ENCODE results near the gene OR4D5. TPM values are rescaled to one million over a fixed set of nuclear protein-coding genes. Genes with fewer than 3 reads are reported as not detected.

OR4D5 gene
- total RNA-seq, 5 donors from 2014 or later (not counting 1 experiment from before 2014, with no cell fraction given): not detected

DNA sequence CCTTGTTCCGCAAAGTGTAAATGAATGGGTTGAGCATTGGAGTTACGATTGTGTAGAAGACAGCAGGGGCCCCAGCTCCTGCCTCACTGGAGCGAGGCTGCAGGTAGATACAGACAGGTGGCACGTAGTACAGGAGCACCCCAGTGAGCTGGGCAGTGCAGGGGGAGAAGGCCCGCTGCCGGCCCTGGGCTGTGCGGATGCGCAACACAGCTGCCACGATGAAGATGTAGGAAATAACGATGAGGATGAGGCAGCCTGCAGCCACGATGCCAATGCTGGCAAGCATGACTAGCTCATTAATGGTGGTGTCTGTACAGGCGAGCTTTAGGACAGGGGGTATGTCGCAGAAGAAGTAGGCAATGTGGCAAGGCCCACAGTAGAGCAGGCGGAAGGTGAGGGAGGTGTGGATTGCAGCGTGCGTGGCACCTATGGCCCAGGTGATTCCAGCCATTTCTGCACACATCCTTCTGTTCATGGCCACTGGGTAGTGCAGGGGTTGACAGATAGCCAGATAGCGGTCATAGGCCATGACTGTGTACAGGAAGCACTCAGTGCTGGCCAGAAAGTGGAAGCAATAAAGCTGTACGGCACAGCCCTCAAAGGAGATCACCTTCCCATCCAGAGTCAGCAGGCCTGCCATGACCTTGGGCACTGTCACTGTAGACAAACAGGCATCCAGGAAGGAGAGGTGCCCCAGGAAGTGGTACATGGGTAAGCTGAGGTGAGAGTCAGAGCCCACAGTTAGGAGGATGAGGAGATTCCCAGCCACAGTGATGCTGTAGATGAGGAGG is 37.5 kb downstream of the OR4D5 start:
- POLR2A ChIA-PET: no interaction called here
- peaks cover 0 to 2% of the 10 kb centered on the region in 2 donors for H3K27me3 Mint-ChIP-seq
- Histone ChIP-seq H3K9me3 (no peaks in the 10 kb centered on the region), H3K4me1 (ENCODE audit: control insufficient read depth in 1 of 2, extremely low read depth in 1 of 2, insufficient read depth in 2 of 2, low read length in 2 of 2) (no peaks in the 10 kb centered on the region), H3K36me3 (ENCODE audit: control insufficient read depth in 2 of 2, extremely low read depth in 1 of 2, insufficient read depth in 1 of 2, low read length in 1 of 2) (no peaks in the 10 kb centered on the region), H3K27me3 (replicated peaks in 1 of 2; ENCODE audit: control insufficient read depth in 2 of 2, extremely low read depth in 1 of 2, insufficient read depth in 2 of 2, low read length in 1 of 2) (peaks cover 0 to 7% of the 10 kb centered on the region in 2 experiments), H3K4me3 (ENCODE audit: control insufficient read depth in 1 of 2, extremely low read depth in 1 of 2, low read length in 1 of 2) (no peak overlapping the region), H3K27ac (ENCODE audit: low read length) (no peak overlapping the region)
- WGBS (ENCODE audit: insufficient coverage): 83% methylated on average over 17 of the region's 18 CpGs
- H3K4me1 Mint-ChIP-seq: no peaks in the 10 kb centered on the region
- CTCF ChIA-PET: no interaction called here
- DNase-seq (no peak), ATAC-seq (replicated peaks in 1 of 4) (no peak)
- H3K36me3 Mint-ChIP-seq: no peaks in the 10 kb centered on the region
- no peak overlapping the region for H3K27ac Mint-ChIP-seq
- peaks cover 0 to 5% (median 0%) of the 10 kb centered on the region in 3 donors for H3K9me3 Mint-ChIP-seq
- H3K4me3 Mint-ChIP-seq: no peak overlapping the region

- no peak within 1 kb of the TSS for H3K27ac Mint-ChIP-seq
- no peaks in the 10 kb centered on the region for H3K9me3 ChIP-seq
- H3K27ac ChIP-seq (ENCODE audit: low read length): no peak within 1 kb of the TSS
- H3K27me3 Mint-ChIP-seq: peaks cover 2 to 5% of the 10 kb centered on the region in 2 donors
- no peak within 1 kb of the TSS for H3K4me3 ChIP-seq (ENCODE audit: control insufficient read depth in 1 of 2, extremely low read depth in 1 of 2, low read length in 1 of 2)
- peaks cover 6 to 13% (median 7%) of the 10 kb centered on the region in 3 donors for H3K9me3 Mint-ChIP-seq
- H3K4me3 Mint-ChIP-seq: no peak within 1 kb of the TSS
- no peaks in the 10 kb centered on the region for H3K36me3 Mint-ChIP-seq
- DNase-seq: no peak
- POLR2A ChIA-PET: no interaction called here
- ATAC-seq (replicated peaks in 1 of 4): no peak
- no peaks in the 10 kb centered on the region for H3K4me1 Mint-ChIP-seq
- no peaks in the 10 kb centered on the region for H3K36me3 ChIP-seq (ENCODE audit: control insufficient read depth in 2 of 2, extremely low read depth in 1 of 2, insufficient read depth in 1 of 2, low read length in 1 of 2)
- no peaks in the 10 kb centered on the region for H3K4me1 ChIP-seq (ENCODE audit: control insufficient read depth in 1 of 2, extremely low read depth in 1 of 2, insufficient read depth in 2 of 2, low read length in 2 of 2)
- peaks cover 0 to 7% of the 10 kb centered on the region in 2 experiments for H3K27me3 ChIP-seq (replicated peaks in 1 of 2; ENCODE audit: control insufficient read depth in 2 of 2, extremely low read depth in 1 of 2, insufficient read depth in 2 of 2, low read length in 1 of 2)
- CTCF ChIA-PET: no interaction called here
Observed at GRCh38 chr11:123977731-123978347, 38.4 kb downstream of the OR4D5 start, which contains the start of gene OR10S1. TSS of gene OR10S1 (minus strand) at chr11:123977781. CDS start at chr11:123977664, 117 bp downstream.

DNA sequence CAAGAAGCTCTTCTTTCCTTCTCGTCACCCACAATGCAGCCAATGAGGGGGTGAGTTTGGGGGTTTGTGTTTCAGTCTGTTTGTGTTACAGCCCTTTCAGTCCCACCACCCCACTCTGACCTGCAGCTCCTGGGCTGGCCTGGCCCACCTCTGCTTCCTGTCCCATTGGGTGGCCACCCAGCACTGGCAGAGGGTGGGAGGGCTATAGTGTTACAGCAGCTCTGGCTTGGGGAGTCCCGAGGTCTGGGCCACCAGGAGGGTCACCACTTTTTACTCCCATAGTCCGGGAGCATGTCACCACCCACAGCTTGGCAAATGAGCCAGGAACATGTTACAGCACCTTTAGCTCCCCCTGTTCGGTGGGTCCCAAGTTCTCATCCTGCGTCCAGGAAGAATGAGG is 39.9 kb downstream of the OR4D5 start:
- Mint-ChIP-seq H3K9me3 (peaks cover 9 to 24% (median 14%) of the 10 kb centered on the region in 3 donors), H3K4me1 (no peaks in the 10 kb centered on the region), H3K27ac (no peak overlapping the region), H3K36me3 (no peaks in the 10 kb centered on the region), H3K27me3 (peaks cover 2 to 11% of the 10 kb centered on the region in 2 donors), H3K4me3 (no peak overlapping the region)
- H3K36me3 ChIP-seq (ENCODE audit: control insufficient read depth in 2 of 2, extremely low read depth in 1 of 2, insufficient read depth in 1 of 2, low read length in 1 of 2): no peaks in the 10 kb centered on the region
- no peaks in the 10 kb centered on the region for H3K9me3 ChIP-seq
- peaks cover 0 to 7% of the 10 kb centered on the region in 2 experiments for H3K27me3 ChIP-seq (replicated peaks in 1 of 2; ENCODE audit: control insufficient read depth in 2 of 2, extremely low read depth in 1 of 2, insufficient read depth in 2 of 2, low read length in 1 of 2)
- DNase-seq (no peak), ATAC-seq (replicated peaks in 1 of 4) (no peak)
- H3K4me1 ChIP-seq (ENCODE audit: control insufficient read depth in 1 of 2, extremely low read depth in 1 of 2, insufficient read depth in 2 of 2, low read length in 2 of 2): no peaks in the 10 kb centered on the region
- CTCF ChIA-PET: no interaction called here
- H3K4me3 ChIP-seq (ENCODE audit: control insufficient read depth in 1 of 2, extremely low read depth in 1 of 2, low read length in 1 of 2): no peak overlapping the region
- POLR2A ChIA-PET: no interaction called here
- H3K27ac ChIP-seq (ENCODE audit: low read length): no peak overlapping the region
- 90% methylated on average over 2 of the region's 5 CpGs for WGBS (ENCODE audit: insufficient coverage)

Other genes with a start within 250 kb of the OR4D5 start
- gene ZNF202, start 198.0 kb upstream of the OR4D5 start, total RNA-seq: 10 to 100 TPM in 4 of 5 donors, 1 to 10 TPM in 1; 9.5 to 22.6 (median 21.7) TPM
- not detected for gene OR6X1, start 185.1 kb upstream of the OR4D5 start, total RNA-seq
- not detected for gene OR6M1, start 133.3 kb upstream of the OR4D5 start, total RNA-seq
- not detected for gene TMEM225, start 53.9 kb upstream of the OR4D5 start, total RNA-seq
- gene OR8D4, start 37.5 kb upstream of the OR4D5 start, total RNA-seq: not detected
- gene OR6T1, start 4.2 kb downstream of the OR4D5 start, total RNA-seq: not detected
- not detected for gene OR10S1, start 38.2 kb downstream of the OR4D5 start, total RNA-seq
- not detected for gene OR10G6, start 55.5 kb downstream of the OR4D5 start, total RNA-seq
- gene OR10G4, start 73.4 kb downstream of the OR4D5 start, total RNA-seq: not detected
- not detected for gene OR10G9, start 83.4 kb downstream of the OR4D5 start, total RNA-seq
- not detected for gene OR10G8, start 87.2 kb downstream of the OR4D5 start, total RNA-seq
- not detected for gene OR10G7, start 101.7 kb downstream of the OR4D5 start, total RNA-seq
- 10 to 100 TPM in 1 of 5 donors, 1 to 10 TPM in 4; 5.6 to 10.0 (median 7.6) TPM for gene VWA5A, start 175.8 kb downstream of the OR4D5 start, total RNA-seq
- gene OR10D3, start 243.7 kb downstream of the OR4D5 start, total RNA-seq: not detected

All from T-cell (primary cell).